ENCODE data around the gene EMCN.

GRCh38 chr4:100492129-100492528 lies 25.7 kb downstream of the EMCN start:
- TF ChIP-seq EZH2 (IDR thresholded peaks at IDR 0.05; ENCODE audit: low read depth) (no peak), CTCF (conservative IDR thresholded peaks at IDR 0.05) (no peak)

Measured in PC-9 (cell line).